Liver (tissue), 3 donors: ENCODE data around the gene S100A4.
"Not testable (repeated sequence)": the region's sequence is repeated elsewhere in the genome, so short reads cannot be mapped to it uniquely, and the experiment has no call there.

ENCODE experiments used
- CTCF ChIP-seq: fragments of 150-350 bp; IDR thresholded peaks from 2 replicates; pipeline ENCODE4 v1.5.1; 2017; ENCODE audit warnings: improper control_type of control experiment, low read depth, low read length; ENCODE audit not compliant: missing input control
- EGR1 ChIP-seq, 2 donors: IDR thresholded peaks; 2 replicates each; pipeline ENCODE4 v1.6.1; 2016 to 2018; ENCODE audit warnings: antibody characterized with exemption in 2 of 2, low read depth in 2 of 2
- FOXA1 ChIP-seq: IDR thresholded peaks from 2 replicates; pipeline ENCODE4 v1.6.1; 2016; ENCODE audit warnings: antibody characterized with exemption
- GABPA ChIP-seq, 2 donors: IDR thresholded peaks in 1 of 2; conservative IDR thresholded peaks in 1 of 2; 2 replicates each; pipeline ENCODE4 v1.6.1; 2016; ENCODE audit warnings: antibody characterized with exemption in 2 of 2, mild to moderate bottlenecking in 1 of 2, moderate library complexity in 1 of 2
- HNF4G ChIP-seq: IDR thresholded peaks from 2 replicates; pipeline ENCODE4 v1.6.1; 2016; ENCODE audit warnings: antibody characterized with exemption
- RAD21 ChIP-seq, 2 donors: IDR thresholded peaks; 2 replicates each; pipeline ENCODE4 v1.6.1; 2016; ENCODE audit warnings: antibody characterized with exemption in 2 of 2, mild to moderate bottlenecking in 2 of 2
- REST ChIP-seq: IDR thresholded peaks from 2 replicates; pipeline ENCODE4 v1.6.1; 2016; ENCODE audit warnings: antibody characterized with exemption, mild to moderate bottlenecking
- RXRA ChIP-seq, 2 donors: IDR thresholded peaks; 2 replicates each; pipeline ENCODE4 v1.6.1; 2017 to 2018; ENCODE audit warnings: antibody characterized with exemption in 2 of 2, mild to moderate bottlenecking in 1 of 2
- SP1 ChIP-seq: IDR thresholded peaks from 2 replicates; pipeline ENCODE4 v1.6.1; 2018; ENCODE audit warnings: antibody characterized with exemption, mild to moderate bottlenecking
- TAF1 ChIP-seq: conservative IDR thresholded peaks from 2 replicates; pipeline ENCODE4 v1.6.1; 2016; ENCODE audit warnings: antibody characterized with exemption, mild to moderate bottlenecking
- YY1 ChIP-seq: IDR thresholded peaks from 2 replicates; pipeline ENCODE4 v1.6.1; 2016; ENCODE audit warnings: antibody characterized with exemption, mild to moderate bottlenecking
- ZBTB33 ChIP-seq: IDR thresholded peaks from 2 replicates; pipeline ENCODE4 v1.6.1; 2016; ENCODE audit warnings: antibody characterized with exemption
- TF ChIP-seq, protein P1 (sequence below): IDR thresholded peaks from 2 replicates; pipeline ENCODE4 v1.6.1; 2016; ENCODE audit warnings: antibody characterized with exemption
- donor health status: healthy.
- donor health status: healthy.

GRCh38 chr1:153588033-153588432 lies 42.4 kb upstream of the S100A4 start:
- not testable (repeated sequence) for TF ChIP-seq TAF1; CTCF; SP1; YY1; RAD21 (IDR thresholded peaks at IDR 0.05); EGR1 (IDR thresholded peaks at IDR 0.05; ENCODE audit: low read depth in 2 of 2); REST; GABPA (IDR thresholded peaks at IDR 0.05 in 1 of 2, conservative IDR thresholded peaks at IDR 0.05 in 1 of 2); RXRA (IDR thresholded peaks at IDR 0.05); ZBTB33; FOXA1; HNF4G
- TF ChIP-seq, protein P1, sequence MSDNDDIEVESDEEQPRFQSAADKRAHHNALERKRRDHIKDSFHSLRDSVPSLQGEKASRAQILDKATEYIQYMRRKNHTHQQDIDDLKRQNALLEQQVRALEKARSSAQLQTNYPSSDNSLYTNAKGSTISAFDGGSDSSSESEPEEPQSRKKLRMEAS, result not testable (repeated sequence)
